HG02571 (cell line): ENCODE data around the gene LRRK1.
"Not testable (repeated sequence)": the region's sequence is repeated elsewhere in the genome, so short reads cannot be mapped to it uniquely, and the experiment has no call there.

Source experiments
- ATAC-seq: cut with Tn5 transposase; IDR thresholded peaks from one replicate; pipeline ENCODE4 v1.9.1; 2021; ENCODE audit warnings: mild to moderate bottlenecking, moderate library complexity; ENCODE audit not compliant: unreplicated experiment

The LRRK1 gene

DNA sequence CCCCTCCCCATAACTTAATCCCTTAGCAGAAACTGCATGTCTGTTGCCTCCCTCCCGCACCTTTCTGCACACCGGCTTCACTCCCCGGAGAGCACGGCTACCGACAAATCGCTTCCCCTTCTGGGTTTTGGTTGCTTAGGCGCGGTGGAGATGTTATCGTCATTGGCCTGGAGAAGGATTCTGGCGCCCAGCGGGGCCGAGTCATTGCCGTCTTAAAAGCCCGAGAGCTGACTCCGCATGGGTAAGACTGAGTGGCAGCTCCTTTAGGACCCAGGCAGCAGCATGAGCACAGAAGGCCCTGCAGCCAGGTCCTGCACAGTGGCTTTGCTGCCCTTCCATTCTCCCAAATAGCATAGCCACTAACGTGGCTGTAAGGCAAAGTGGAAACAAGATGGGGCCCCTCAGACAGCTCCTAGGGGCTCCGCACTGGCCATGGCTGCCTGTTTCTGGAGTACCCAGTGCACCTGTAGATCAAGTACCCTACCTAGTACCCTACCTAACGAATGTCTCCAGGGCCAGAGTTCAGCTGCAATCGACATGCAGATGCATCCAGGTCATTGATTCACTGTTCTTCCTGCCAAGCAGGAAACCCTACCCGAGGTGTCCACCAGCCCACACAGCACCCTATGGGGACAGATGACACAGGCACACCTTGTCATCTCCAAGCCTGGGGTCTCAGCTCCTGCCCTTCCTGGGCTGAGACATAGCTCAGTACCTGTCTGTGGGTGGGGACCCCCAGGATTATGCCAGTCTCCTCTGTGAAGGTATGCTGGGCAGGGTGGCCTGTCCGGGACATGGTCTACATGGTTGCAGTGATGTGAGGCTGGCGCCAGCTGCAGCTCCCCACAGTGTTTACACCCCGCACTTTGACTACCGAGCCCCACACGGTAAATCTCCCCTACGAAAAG is 147.6 kb downstream of the LRRK1 start:
- no peak for ATAC-seq

DNA sequence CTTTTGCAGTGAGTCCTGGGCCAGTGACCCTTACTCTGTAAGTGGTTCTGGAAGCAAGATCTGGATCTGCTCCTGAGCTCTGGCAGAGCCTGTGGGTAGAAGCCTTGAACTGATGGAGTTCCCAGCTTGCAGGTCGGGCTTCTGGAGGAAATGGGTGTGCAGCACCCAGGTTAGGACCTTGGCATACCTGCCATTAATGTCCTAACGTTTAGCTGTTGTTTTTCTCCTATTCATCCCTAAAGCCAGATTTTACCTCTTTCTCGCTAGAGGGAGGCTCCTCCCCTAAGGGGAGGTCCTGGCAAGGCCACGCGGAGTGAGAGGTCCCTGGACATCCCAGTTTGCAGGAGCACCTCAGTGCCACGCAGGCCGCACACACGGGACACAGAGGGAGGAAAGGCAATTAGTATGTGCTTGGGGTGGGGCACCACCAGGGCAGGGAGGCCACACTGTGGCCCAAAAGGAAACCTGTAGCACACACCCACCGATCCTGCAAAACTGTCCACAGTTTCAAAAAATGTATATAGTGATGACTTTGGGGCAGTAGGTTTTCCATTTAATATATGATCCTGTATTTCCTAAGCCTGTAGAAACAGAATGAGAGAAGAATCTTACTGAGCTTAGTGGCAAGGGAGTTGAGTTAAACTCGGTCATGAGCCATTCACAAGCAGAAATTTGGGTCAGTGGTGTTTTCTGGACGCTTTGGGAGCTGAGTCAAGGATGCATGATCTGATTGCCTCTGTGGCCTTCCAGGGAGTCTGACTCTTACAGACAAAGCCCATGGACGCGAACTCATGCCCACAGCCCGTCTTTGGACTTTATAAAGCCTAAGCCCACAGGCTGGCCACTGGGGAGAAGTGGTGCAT is 148.7 kb downstream of the LRRK1 start:
- ATAC-seq: no peak

DNA sequence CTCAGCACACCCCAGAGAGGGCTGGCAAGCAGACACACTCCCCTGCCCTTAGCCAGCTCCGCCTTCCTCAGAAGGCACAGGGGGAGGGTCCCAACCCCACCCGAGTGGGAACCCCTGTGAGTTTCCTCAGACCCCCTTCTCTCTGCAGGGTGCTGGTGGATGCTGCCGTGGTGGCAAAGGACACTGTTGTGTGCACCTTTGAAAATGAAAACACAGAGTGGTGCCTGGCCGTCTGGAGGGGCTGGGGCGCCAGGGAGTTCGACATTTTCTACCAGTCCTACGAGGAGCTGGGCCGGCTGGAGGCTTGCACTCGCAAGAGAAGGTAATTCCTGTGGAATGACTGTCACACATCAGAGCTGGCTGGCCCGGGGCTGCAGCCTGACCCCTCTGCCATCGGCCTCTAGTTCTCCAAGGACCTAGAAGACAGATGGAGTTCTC is 149.4 kb downstream of the LRRK1 start:
- no peak for ATAC-seq

DNA sequence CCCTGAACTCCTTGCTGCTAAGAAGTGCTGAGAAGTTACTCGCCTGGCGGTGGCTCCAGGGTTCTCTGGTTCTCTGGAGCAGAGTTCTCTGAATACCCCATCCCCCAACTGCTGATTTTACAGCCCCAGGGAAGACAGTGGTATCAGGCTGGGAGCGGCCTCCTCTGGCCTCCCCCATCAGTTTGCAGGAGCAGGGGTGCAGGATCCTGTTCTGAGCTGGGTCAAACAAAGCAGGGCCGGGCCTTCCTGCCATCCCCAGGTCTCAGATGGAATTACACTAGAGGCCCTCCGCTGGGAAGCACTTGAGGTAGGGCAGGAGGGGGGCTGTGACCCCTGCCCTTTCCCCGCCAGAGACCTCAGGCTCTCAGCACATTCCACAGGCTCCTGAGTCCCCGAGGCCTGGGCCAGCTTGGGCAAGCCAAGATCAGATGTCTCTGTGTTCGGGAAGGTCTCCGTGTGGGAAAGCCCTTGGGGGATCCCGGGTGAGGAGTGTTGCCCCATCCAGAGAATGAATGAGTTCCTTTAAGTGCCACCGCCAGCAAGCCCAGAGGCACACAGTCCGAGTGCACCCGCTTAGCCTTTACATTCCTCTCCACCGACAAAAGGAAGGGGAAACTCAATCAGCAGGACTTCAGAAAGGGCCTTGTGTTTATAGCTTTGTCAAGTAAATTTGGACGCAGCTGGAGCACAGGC is 149.9 kb downstream of the LRRK1 start:
- ATAC-seq: no peak

DNA sequence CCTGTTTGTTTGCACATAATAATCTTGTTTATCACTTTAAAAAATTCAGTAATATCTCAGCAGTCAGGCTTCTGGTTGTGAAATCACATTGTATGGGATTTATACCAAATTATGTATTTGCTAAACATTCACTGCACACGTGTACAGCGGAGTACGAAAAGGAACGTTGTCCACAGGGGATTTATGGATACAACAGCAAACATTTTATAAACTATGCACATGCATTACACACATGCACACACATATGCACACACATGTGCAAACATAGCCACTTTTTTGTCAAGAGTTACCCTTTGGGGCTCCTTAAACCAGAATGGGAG is 150.5 kb downstream of the LRRK1 start:
- no peak for ATAC-seq

DNA sequence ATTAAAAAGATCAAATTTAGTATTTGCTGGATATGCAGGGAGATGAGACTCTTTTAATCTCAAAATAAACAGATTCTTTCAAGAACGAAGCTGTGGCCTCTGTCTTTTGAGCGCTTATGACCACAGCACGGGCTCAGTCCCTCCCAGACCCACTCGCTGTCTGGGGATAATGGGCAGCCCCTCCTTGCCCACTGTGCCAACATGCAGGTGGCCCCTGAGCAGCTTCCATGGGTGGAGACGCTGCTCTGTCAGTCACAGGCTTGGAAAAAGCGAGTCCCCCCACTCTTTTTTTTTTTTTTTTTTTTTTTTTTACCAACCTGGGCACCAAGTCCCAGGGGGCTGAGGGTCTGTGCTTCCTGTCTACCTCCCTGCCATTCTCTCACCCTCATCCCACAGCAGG is 150.9 kb downstream of the LRRK1 start:
- no peak for ATAC-seq

DNA sequence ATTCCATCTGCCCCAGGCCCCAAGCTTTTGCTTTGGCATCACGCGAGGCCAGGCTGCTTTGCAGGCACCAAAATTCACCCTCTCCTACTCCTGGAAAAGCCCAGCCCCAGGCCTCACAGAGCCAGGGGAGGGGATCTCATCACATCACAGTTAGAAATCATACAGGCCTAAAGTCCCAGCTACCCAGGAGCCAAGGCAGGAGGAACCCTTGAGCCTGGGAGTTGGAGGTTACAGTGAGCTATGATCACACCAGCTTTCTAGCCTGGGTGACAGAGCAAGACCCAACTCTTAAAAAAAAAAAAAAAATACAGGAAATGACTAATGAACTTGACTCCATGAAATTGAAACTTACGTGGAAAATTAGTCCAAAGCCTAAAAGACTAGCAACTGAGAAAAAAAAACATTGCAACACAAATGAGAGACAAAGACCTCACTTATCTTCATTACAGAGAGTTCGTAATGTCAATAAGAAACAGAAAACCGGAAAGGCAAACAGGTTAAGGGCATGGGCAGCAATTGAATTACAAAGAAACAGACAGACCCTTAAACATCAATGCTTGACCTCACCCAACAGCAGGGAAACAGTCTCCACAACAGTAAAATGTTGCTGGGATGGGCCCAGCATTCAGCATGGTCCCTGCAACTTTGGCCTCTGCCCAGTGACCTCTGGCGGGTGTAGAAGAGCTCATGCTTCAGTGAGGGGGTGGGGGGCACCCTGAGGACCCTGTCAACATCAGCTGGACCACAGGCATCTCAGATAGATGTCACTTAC is 151.5 kb downstream of the LRRK1 start:
- ATAC-seq: no peak

DNA sequence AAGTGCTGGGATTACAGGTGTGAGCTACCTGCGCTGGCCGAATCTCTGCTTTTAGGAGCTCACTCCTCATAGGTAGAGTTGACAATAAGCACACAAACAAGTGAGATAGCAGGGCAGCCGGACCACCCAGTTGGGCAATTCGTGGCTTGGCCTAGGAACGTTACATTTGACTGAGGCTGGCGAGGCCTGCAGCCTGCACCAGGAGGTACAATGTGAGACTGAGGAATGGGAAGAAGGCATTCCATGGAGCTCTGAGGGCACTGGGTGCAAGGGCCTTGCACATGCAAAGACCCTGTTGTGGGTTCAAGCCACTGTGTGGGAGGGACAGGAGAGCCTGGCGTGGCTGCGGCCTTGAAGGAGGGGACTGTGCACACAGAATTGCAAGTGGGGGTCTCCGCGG is 152.5 kb downstream of the LRRK1 start:
- ATAC-seq: no peak

DNA sequence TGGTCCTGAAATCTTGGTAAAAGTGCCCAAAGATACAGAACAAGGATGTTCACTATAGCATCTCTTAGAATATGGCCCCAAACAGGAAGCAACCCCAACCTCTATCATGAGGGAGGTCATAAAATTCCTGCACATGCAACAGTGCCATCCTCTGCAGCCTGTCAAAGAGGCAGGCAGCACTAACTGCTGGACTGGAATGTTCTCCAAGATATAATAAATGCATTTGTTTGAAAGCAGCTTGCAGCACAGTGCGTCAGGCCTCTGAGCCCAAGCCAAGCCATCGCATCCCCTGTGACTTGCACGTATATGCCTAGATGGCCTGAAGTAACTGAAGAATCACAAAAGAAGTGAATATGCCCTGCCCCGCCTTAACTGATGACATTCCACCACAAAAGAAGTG is 153.1 kb downstream of the LRRK1 start:
- ATAC-seq: not testable (repeated sequence)

DNA sequence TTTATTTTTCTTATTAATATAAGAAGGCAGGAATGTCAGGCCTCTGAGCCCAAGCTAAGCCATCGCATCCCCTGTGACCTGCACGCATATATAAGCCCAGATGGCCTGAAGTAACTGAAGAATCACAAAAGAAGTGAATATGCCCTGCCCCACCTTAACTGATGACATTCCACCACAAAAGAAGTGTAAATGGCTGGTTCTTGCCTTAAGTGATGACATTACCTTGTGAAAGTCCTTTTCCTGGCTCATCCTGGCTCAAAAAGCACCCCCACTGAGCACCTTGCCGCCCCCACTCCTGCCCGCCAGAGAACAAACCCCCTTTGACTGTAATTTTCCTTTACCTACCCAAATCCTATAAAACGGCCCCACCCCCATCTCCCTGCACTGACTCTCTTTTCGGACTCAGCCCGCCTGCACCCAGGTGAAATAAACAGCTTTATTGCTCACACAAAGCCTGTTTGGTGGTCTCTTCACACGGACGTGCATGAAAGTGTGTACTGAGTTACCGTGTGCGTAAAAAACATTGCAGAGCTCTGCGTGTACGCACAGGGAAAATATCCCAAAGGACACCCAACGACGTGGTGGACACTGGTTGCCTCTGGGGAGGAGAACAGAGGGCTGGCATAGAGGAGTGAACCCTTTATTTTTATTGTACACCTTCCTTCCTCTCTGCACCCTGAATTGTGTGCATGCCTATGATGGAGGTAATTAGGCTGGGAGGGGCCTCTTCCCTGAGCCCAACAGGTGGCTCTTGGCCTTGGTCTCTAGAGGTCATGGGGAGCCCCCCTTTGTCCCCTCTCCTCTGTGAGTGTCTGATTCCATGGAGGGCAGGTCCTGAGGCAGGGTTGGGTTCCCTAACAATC is 158.9 kb downstream of the LRRK1 start:
- ATAC-seq: not testable (repeated sequence)

DNA sequence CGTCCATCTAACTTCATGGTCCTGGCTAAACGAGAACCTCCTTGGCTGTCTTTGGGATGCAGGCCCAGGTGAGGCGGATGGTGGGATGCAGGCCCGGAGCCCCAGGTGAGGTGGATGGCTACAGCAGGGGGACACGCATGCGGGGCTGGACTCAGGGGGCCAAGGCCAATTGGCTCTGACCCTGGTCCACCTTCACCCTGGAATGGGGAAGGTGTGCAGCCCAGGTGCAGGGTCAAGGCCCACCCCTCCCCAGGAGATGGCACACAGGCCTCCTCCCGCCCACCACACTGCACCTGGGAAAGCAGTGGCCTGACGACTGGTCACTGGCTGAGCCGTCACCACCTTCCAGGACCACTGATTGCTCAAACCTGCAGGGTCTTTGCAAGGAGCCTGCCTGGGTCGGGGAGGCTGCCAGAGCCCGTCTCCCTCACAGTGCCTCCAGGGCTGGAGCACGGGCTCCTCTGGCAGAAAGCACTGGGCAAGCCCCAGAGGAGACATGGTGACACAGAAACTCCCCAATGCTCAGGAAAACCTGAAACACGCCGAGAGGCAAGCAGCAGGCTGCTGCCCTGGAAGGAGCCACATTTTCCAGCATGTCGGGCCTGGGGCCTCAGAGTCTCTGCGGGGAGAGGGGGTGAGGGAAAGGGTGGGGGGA is 159.6 kb downstream of the LRRK1 start:
- no peak for ATAC-seq

DNA sequence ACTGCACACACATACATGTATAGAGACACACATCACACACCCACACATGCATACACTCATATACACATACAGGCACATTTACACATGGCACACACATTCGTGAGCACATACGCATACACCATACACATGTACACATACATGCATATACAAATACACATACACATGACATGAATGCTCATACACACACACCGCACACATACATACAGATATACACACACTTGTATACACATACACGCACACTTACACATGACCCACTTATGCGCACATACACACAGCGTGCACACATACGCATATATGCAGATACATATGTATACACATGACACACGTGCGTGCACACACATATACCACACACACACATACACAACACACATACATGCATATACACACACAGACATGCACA is 162.7 kb downstream of the LRRK1 start:
- no peak for ATAC-seq

DNA sequence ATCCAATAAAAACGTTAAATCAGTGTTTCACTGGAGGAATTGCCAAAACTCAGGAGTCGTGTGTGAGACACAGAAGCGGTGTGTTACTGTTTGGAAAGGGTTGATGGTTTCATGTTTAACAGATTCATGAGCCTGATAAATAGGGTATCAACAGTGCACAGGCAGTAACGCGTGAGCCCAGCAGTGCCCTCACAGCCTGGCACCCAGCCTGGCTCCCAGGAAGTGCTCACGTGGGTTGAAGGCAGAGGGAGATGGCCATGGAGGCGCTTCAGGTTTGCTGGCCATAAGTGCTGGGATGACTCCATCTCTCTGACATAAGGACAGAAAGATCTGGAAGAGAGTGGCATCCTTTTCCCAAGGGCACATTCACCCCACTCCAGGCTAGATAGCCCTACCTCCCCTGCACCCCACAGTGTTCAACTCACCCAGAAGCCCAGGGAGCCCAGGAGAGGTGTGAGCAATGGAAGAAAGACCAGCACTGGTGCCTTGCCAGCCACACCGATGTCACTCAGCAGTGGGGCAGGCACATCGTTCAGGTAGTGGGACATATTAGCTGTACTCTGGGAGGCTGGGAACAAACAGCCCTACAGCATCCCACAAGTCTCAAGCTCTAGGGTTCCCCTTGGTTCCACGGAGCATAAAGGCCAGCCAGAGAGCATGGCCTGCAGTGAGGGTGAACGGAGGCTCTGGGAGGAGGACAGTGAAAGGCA is 164.3 kb downstream of the LRRK1 start:
- ATAC-seq: no peak

DNA sequence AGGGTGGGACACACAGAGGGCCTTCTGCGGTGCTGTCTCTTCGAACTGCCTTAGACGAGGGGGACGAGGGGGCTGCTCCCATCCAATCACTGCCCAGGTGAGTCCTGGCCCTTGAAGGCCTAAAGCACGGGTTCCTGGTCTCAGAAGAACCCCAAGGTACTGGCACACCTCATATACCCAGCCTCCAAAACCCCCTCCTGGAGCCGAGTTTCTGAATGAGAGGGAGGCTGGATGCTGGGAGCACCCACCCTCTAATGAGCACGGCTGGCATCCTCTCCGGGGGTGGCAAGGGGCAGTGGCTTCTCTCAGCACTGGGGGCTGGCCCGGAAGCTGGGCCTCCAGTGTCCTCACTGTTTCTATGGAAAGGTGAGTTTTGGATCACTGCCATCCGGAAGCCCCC is 165.6 kb downstream of the LRRK1 start:
- ATAC-seq: no peak

DNA sequence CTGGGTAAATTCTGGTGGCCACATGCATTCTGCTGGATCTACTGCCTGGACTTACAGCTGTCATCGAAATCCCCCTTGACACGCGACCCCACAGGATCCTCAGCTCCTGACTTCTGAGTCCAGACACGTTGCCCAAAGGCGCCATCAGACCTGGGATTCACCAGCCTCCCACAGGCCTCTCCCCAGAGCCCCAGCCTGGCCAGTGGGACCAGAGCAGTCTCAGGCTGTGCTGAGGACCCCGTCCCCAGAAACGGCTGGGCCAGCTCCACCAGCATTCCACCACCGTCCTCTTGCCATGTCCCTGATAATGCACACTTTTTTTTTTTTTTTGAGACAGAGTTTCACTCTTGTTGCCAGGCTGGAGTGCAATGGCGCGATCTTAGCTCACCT is 166.1 kb downstream of the LRRK1 start:
- no peak for ATAC-seq

DNA sequence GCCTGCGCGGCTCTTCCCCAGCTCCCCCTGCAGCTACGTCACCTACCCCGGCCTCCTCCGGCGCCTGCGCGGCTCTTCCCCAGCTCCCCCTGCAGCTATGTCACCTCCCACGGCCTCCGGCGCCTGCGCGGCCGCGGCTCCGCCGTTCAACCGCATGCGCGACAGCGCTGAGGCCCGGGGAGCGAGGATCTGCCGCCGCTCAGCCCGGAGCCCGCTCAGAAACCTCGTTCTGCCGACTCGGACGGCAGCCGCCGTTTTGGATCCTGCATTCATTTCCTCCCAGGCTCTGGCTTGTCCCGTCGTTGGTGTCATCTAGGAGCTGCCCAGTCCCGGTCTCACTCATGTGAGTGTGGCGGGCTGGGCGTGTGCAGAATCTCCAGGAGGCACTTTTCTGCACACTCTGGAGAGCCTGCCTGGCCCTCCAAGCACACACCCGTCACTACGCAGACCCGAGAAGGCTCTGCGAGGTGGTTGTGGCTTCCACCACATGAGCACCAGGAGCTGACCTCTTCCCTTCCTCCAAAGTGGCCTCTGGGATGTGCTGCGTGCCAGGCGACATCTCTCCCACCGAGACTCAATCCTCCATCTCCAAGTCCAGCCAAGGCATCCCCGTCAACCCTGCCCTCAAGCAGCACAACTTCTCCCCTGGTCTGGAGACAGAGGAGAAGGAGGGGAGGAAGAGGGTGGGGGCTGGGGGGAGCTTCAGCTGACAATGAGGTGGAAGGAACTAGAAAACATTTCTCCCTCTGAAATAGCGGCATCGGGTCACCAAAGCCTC is 167.4 kb downstream of the LRRK1 start:
- ATAC-seq: no peak

DNA sequence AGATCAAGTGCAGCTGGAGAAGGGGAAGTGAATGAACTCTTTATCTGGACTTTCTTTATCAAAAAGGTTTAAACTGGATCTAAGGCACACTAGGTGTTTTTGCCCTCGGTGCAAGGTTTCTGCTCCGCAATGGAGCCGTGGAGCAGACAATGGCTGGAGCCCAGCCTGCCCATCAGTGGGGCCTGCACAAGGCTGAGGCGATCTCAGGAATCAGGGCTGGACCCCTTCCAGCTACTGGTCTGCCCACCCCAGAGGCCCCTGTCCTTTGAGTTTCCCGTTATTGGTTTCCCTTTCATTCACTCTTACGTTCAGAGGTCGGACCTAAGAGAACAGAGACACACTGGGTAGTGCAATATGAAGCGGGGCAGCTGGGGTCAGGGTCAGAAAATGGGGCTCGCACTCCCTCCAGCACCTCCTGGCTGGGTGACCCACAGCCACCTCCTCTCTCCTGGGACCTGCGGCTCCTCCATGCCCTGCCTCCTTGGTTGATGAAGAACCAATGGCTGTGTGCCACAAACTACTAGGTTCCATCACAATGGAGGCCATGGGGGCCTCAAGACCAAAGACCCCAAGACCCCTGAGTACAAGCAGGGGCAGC is 168.1 kb downstream of the LRRK1 start:
- no peak for ATAC-seq

DNA sequence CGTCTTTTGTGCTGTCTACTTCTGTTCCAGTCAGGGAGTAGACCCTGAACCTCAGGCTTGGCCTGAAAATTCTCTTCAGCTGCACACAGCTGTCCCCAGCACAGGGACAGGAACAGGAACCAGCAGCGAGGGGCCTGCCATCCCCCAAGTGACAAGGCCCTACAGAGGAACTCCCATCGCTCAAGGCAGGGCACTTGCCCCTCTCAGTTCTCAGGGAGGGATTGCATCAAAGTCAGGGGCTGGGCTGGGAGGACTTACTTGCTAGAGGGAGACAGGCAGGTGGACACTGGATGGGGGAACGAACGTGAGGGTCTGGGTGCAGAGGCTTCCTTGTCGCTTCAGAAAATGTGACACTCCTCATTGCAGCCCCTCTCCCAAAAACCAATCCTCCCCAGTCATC is 169.1 kb downstream of the LRRK1 start:
- no peak for ATAC-seq
